HG02588 (cell line): ENCODE results near the gene GID8.

ENCODE experiments used
- ATAC-seq: cut with Tn5 transposase; IDR thresholded peaks from one replicate; pipeline ENCODE4 v1.9.1; 2021; ENCODE audit warnings: mild to moderate bottlenecking, moderate library complexity; ENCODE audit not compliant: unreplicated experiment

GID8 gene

GRCh38 chr20:62902926-62903615 lies 34.9 kb upstream of the GID8 start:
- ATAC-seq, result no peak

DNA sequence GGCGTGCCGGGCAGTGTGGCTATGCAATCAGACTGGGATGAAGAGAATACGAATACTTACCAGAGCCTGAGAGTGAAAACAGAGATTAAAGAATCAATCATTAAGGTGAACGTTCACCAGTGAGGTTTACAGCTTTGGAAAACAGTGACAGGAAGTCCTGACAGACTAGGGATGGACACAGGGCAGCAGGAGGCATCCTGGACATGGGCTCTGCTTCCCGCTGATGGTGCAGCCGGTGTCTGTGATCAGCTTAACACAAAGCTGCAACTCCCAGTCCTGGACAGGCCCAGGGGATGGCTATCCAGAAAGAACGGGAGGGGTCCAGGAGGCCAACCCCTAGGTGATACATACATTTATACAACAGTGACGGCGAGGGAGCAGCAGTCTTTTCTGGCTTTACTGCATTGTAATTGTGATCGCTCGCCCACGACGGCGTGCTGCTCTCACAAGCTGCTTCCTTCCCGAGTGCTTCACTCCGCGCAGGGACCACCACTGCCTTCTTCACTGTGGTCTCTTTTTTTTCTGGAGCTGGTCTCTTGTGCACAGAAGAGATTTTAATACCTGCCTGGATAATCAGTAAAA lies 32.3 kb upstream of the GID8 start:
- no peak for ATAC-seq

DNA sequence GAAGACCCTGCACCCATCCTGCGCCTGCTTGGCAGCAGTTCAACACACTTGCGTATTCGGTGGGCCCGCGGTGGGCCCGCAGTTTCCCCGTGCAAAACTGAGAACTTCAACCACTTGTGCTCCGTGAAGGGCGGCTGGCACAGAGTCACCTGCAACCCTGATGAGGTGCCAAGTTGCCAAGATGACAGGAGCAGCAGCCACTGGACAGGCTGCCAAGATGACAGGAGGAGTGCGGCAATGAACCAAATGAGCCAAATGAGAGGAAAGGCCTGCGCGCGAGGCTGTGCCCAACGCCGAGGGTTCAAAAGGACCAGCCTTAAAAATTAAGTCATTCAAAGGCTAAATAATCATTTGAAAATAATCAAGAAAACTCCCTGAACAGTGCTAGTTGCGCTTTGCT lies 31.7 kb upstream of the GID8 start:
- ATAC-seq, result no peak

- ATAC-seq, result no peak
Observed at GRCh38 chr20:62906647-62907375, 31.1 kb upstream of the GID8 start.

- ATAC-seq, result no peak
Observed at GRCh38 chr20:62907384-62908317, 30.3 kb upstream of the GID8 start.

DNA sequence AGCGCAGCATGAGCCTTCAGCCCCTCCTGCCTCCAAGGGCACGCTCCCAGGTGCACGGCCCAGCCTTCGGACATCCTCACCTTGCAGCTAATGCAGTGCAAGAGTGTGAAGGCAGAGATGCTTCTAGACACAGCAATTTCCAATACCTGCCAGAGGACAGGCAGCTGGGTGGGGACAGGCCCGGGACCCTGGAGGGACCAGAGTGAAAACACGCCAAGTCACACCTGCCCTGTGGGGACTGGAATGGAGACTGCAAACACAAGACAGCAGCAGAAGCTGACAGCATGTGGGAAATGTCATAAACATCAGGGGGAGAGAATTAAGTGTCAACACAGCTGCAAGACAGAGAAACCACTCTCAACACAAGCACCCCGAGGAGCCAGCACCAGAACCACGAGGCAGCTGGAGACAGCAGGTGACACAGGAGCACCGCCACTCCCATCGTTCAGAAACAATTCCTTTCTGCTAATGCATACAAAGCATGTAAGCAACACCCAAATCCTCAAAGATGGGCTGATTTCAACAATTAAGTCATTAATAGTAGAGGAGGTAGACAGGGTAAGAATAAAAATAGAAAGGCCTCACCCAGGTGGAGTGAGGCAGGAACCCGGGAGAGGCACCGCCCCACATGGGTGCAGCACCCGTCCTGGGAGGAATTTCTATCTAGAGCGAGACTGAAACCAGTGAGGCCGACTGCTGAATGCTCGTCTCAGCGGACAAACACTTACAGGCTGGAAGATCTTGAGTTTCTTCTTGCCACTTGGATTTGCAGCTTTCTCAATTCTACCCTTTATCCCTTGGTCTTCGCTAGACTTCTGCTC lies 28.8 kb upstream of the GID8 start:
- no peak for ATAC-seq

- ATAC-seq, result no peak
Observed at GRCh38 chr20:62910217-62910766, 27.7 kb upstream of the GID8 start.

- no peak for ATAC-seq
Observed at GRCh38 chr20:62910777-62911497, 27.0 kb upstream of the GID8 start.

DNA sequence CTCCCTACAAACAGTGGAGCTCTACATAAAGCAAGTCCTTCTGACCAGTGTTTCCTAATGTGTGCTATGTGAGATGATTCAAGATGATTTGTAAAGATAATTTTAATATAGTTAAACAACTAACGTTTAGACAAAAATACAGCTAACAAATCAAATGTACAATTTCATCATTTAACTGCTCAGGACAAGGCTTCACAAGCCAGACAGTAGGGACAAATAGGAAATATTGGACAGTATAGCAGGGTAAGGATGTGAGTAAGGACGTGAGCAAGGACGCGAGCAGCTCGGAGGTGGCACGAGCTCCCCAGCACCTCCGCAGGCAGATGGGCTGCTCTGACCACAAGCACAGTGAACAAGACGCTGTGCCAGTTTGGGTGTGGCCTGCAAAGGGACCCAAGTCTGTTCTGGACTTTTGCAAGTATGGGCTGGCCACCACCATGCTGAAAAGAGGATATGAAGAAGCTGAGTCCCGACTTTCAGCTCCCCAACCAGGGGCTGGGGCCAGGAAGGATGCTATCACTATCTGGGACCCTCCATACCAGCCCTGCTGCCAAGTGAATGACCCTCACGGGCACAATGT lies 26.2 kb upstream of the GID8 start:
- no peak for ATAC-seq

DNA sequence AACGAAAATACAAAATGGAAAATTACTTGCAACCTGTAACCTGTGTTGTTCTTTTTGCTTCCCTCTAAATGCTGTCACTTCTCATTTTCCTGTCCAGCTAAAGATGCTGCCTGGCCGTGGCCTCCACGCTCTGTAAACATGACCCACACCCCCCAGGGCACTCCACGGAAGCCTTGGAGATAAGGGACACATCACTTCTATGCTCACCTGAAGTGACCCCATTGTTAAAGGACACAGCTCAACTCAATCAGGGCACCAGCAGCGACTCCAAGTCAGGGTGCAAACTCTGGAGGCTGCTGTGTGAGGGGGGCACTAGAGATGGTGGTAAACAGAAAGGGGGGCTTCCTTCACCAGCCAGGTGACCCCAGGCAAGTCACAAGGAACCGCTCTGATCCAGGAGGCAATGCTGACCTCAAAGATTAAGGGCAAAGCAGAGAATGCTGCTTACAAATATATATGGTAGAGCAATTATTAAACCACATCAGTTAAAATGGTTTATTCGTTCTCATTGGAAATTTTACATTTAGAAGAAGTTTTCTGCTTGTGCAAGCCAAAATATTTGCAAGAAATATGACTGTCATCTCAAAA lies 24.8 kb upstream of the GID8 start:
- no peak for ATAC-seq

- no peak for ATAC-seq
Observed at GRCh38 chr20:62914436-62914835, 23.5 kb upstream of the GID8 start.

GRCh38 chr20:62914970-62915457 lies 22.9 kb upstream of the GID8 start:
- no peak for ATAC-seq

GRCh38 chr20:62916703-62917476 lies 21.1 kb upstream of the GID8 start:
- no peak for ATAC-seq

DNA sequence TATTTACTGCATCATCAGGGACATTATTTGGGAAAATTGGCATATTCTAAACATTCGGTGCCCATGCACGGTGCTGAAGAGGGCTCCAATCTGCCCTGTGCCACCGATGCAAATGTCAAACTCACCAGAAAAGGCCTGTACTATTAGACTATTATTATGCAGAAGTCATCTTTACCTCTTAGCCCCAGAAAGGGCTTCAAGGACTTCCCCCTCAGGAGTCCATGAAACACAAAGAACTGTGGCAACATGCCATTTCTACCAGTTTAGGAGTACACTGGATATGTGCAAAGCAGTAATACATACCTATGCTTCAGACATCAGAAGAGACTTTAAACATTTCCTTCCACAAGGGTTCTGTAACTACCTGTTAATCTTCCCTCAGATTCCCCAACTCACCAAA lies 20.2 kb upstream of the GID8 start:
- ATAC-seq, result no peak

DNA sequence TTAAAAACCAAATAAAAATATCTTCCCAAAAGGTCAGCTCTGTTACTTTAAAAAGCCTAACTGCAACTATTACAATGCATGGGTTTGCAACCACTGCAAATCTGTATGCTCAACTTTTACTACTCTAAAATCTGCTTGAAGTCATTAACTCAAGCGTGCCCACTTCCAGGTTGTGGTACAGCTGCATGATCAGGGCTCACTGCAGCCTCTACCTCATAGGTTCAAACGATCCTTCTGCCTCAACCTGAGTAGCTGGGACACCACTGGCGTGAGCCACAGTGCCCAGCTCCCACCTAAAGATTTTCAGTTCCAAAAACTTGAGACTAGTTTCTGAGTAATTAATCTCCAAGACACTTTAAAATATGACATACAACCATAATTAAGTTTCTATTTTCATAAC lies 19.8 kb upstream of the GID8 start:
- ATAC-seq, result no peak

DNA sequence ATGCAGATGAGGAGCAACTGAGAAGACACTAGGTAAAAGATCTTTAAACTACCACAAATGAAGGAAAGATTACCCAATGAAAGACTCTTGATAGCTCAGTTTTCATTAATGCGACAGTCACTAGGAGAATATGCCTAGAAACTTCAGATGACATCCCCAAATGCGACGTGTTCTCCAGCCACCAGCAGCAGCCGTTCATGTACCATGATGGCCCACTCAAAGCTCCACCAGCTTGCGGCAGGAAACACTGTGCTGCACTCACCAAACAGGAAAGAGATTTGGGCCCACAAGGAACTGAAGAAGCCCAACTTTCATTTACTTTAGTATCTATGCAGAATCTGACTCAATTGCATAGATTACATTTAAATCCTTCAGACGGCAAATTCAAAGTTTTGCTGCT lies 19.1 kb upstream of the GID8 start:
- ATAC-seq, result no peak

- no peak for ATAC-seq
Observed at GRCh38 chr20:62920039-62920645, 17.8 kb upstream of the GID8 start.
